ENCODE data around the gene PCNP. TPM values are rescaled to one million over a fixed set of nuclear protein-coding genes. Genes with fewer than 3 reads are reported as not detected.

The PCNP gene
- total and polyA plus RNA-seq, 9 of the 15 experiments (the other 6 are each of a cell fraction or from before 2014, with no cell fraction given), result 54.3 to 170 (median 150) TPM

DNA sequence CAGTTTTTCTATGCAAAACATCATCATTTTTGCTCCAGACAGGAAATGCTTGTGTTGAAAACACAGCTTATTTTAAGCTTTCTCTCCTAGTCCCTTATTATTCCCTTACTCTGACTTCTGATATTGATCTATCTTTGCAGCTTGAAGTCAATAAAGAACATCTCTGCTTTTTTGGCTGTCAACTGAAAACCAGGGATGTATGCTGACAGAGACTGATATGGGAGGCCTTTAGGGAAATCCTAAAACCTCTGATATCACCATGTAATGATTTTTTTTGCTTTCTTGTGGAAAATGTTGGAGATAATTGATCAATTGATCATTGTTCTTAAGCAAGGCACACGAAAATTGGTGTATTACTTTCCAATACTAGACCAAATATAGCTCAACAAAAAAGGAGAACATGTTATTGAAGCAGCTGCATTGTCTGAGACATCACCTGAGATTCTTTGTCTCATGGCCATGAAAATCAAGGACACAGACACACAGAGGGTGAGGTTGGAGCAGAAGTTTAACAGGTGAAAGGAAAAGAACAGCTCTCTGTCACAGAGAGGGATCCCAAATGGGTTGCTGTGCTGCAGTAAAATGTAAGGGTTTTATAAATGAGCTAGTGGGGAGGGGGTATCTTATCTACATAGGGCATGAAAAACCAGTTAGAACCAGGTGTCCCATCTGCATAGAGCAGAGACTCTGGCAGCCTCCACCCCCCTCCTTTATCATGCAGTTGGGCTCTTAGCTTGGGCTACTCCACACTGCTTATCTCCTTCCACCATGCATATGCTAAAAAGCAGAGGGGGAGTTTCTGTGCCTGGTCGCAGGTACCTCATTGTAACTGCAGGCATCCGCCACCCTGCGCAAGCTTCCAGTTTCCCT lies 43.9 kb upstream of the PCNP start (continued):
- TF ChIP-seq, protein P1, sequence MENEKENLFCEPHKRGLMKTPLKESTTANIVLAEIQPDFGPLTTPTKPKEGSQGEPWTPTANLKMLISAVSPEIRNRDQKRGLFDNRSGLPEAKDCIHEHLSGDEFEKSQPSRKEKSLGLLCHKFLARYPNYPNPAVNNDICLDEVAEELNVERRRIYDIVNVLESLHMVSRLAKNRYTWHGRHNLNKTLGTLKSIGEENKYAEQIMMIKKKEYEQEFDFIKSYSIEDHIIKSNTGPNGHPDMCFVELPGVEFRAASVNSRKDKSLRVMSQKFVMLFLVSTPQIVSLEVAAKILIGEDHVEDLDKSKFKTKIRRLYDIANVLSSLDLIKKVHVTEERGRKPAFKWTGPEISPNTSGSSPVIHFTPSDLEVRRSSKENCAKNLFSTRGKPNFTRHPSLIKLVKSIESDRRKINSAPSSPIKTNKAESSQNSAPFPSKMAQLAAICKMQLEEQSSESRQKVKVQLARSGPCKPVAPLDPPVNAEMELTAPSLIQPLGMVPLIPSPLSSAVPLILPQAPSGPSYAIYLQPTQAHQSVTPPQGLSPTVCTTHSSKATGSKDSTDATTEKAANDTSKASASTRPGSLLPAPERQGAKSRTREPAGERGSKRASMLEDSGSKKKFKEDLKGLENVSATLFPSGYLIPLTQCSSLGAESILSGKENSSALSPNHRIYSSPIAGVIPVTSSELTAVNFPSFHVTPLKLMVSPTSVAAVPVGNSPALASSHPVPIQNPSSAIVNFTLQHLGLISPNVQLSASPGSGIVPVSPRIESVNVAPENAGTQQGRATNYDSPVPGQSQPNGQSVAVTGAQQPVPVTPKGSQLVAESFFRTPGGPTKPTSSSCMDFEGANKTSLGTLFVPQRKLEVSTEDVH (IDR thresholded peaks at IDR 0.05; ENCODE audit: low read depth, partially characterized antibody), result no peak
- TF ChIP-seq NFATC3 (IDR thresholded peaks at IDR 0.05) (no peak), HDAC3 (IDR thresholded peaks at IDR 0.05; ENCODE audit: borderline replicate concordance, partially characterized antibody) (peak; percentile 83), HEY1 (CRISPR knock-in tag; IDR thresholded peaks at IDR 0.05; ENCODE audit: borderline replicate concordance) (no peak), GTF2A2 (tag; IDR thresholded peaks at IDR 0.05) (no peak), HDAC8 (tag; IDR thresholded peaks at IDR 0.05) (no peak), CBX8 (IDR thresholded peaks at IDR 0.05; ENCODE audit: borderline replicate concordance, extremely low read depth, low read depth, low read length, poor library complexity, severe bottlenecking) (no peak), PHF21A (IDR thresholded peaks at IDR 0.05; ENCODE audit: borderline replicate concordance, low read depth) (no peak), SETDB1 (IDR thresholded peaks at IDR 0.05; ENCODE audit: low read length) (no peak), RBM14 (IDR thresholded peaks at IDR 0.05; ENCODE audit: borderline replicate concordance, insufficient read depth, low read depth, low read length) (no peak), RB1 (IDR thresholded peaks at IDR 0.05; ENCODE audit: low read depth) (peak; percentile 38; the same call in 1 of the 2 replicates), PREB (CRISPR knock-in tag; IDR thresholded peaks at IDR 0.05) (no peak), ZFP1 (CRISPR knock-in tag; IDR thresholded peaks at IDR 0.05) (no peak), ZBTB34 (CRISPR knock-in tag; IDR thresholded peaks at IDR 0.05) (no peak), CREB3 (tag; conservative IDR thresholded peaks at IDR 0.05; ENCODE audit: low read depth) (no peak), SRSF7 (optimal IDR thresholded peaks at IDR 0.05; ENCODE audit: low read depth, low read length) (no peak), E2F5 (CRISPR knock-in tag; IDR thresholded peaks at IDR 0.05) (no peak)

Data from K562 (cell line).